ENCODE results near the gene KCND3. TPM values are rescaled to one million over a fixed set of nuclear protein-coding genes. Genes with fewer than 3 reads are reported as not detected.

The KCND3 gene
- total RNA-seq, 1 donor from 2014 or later = 0.03 TPM

- DNase-seq (ENCODE audit: low read depth) = no peak
These were observed 137.9 kb downstream of the KCND3 start for GRCh38 chr1:111851552-111851951.

GRCh38 chr1:111850109-111850508 lies 139.4 kb downstream of the KCND3 start:
- DNase-seq (ENCODE audit: low read depth) = no peak

DNA sequence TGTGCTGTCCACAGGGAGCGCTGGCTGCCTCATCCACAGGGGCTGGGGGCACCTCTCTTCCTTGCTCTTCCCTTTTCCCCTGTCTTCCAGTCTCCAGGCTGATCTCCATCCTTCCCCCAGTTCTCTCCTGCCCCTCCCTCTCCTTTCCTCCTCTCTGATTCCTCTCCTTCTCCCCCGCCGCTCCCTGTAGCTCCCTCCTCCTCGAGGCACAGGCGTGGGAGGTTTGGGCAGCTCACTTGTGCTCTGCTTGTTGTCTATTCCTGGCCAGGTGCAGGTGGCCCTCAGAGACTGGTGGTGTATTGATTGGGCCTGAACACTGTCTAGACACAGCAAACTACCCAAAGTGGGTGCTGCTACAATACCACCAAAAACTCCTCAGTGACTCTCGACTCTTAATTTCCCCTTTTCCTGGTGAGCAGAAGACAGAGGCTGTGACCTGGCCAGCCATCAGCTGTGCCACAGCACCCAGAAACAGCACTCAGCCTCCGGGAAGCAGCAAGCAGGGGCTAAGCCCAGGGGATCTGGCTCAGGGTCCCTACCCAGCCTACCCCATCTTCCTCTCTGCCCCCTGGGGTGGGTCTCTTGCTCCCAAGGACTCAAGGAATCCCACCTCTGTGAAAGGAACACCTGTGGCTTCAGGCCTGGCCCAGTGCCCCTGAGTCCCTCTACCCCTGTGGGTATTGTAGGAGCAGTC lies 140.5 kb downstream of the KCND3 start:
- no peak for DNase-seq (ENCODE audit: low read depth)

DNA sequence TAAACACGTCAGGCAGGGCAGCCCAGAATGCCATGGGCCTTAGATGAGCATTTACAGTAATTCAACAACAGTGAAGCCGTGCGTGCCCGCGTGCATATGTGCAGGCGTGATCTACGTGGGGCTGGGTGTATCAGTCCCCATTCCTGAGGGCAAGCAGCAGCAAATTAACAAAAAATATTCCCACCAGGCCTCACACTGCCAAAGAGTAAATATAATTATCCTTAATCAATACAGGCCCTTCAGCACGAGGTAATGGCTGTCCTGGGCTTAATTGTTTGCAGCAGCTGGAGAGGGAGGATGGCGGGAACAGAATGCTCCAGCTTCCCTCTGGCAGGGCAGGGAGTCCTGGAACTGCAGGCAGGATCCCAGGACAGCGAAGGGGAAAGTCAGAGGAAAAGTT lies 142.0 kb downstream of the KCND3 start:
- no peak for DNase-seq (ENCODE audit: low read depth)

- no peak for DNase-seq (ENCODE audit: low read depth)
These were observed 142.6 kb downstream of the KCND3 start for GRCh38 chr1:111846842-111847241.

- DNase-seq (ENCODE audit: low read depth) = no peak
These were observed 146.3 kb downstream of the KCND3 start for GRCh38 chr1:111843177-111843576.

- no peak for DNase-seq (ENCODE audit: low read depth)
These were observed 147.1 kb downstream of the KCND3 start for GRCh38 chr1:111842411-111842810.

GRCh38 chr1:111841746-111842145 lies 147.7 kb downstream of the KCND3 start:
- no peak for DNase-seq (ENCODE audit: low read depth)

DNA sequence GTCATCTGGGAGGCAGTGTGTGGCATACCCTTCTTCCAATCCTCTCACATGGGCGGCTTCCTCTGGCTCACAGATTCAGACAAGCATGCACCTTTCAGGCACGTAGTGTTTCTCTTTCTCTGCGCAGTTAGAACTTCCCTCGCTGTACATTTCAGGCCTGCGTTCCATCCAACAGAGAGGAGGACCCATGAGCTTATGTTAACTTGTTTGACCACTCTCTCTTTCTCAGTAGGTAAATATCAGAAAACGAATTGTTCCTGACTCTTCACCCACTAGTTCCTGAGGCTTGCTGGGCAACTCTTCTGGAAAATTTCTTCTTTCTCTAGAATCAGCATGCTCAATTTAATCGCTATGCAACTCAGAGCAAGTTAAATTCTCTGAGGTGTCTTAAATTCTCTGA lies 148.3 kb downstream of the KCND3 start:
- DNase-seq (ENCODE audit: low read depth) = no peak

DNA sequence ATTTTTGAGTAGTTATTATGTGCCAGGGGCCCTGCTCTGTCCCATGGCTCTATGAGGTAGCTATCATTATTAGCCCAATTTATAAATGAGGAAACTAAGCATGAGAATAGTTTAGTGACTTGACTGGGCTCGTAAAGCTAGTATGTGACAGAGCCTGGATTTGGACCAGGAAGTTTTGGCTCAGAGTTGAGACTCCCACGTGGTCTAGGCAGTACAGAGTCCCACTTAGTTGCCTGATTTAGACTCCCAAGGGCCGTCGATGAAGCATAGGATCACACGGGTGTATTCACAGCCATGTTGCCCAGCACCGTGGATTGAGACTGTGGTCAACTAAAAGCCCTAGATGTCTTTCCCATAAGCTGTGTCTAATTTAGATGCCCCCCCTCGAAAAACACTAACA lies 152.1 kb downstream of the KCND3 start:
- DNase-seq (ENCODE audit: low read depth) = no peak

DNA sequence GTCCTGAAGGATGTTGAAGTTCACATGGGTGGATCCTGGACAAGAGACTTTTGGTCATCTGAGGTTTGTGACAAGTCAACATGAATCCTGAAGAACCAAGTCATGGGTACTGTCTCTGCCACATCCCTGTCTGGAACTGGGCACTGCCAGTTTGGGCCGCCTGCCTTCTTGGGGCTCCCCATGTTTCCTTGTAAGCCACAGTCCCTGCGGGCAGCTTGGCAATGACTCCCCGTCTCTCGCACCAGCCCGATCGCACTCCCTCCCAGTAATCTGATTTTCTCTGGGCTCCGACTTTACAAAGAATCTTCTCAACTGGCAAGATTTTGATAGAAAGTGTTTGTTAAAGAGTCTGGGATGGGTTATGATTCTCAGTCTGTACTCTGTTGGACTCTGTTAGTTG lies 153.4 kb downstream of the KCND3 start:
- no peak for DNase-seq (ENCODE audit: low read depth)

GRCh38 chr1:111835514-111835913 lies 154.0 kb downstream of the KCND3 start:
- no peak for DNase-seq (ENCODE audit: low read depth)

- DNase-seq (ENCODE audit: low read depth) = no peak
These were observed 154.5 kb downstream of the KCND3 start for GRCh38 chr1:111834956-111835355.

GRCh38 chr1:111833334-111833733 lies 156.1 kb downstream of the KCND3 start:
- DNase-seq (ENCODE audit: low read depth) = peak; percentile 30

DNA sequence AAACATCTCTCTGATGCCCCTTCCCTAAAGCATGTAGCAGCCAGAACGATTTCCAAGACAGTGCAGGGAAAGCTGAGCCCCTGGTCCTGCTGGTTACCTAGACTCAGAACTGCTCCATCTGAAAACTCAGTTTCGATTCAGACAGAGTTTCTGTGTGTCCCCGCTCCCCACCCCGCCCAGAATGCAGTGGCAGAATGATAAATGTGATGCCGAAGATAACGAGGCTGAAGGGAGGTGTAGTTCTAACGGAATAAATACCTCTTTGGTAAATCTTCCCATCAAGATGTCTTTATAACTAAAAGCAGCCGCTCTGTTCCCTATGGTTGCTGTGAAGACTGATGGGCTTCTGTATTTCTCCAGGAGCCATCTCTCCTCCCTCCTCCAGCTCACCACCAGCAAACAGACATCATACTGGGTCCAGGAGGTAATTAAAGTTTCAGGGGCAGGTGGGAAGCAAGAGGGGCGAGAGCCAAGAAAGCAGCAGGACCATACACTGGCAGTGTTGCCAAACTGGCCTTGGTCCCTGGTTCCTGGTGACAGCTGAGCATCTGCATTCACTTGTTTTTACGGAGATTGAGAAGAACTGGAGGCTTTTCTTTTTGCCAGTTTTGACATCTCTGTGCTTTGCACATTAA lies 156.8 kb downstream of the KCND3 start:
- no peak for DNase-seq (ENCODE audit: low read depth)

DNA sequence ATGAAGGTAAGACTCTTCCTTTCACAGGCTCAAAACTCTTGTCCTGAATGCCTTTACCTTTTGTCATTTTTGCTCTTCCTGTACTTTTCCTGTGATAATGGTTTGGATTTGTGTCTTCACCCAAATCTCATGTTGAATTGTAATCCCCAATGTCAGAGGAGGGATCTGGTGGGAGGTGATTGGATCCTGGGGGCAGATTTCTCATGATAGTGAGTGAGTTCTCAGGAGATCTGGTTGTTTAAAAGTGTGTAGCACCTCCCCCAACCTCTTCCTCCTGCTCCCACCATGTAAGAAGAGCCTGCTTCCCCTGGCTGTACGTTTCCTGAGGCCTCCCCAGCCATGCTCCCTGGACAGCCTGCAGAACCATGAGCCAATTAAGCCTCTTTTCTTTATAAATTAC lies 158.3 kb downstream of the KCND3 start:
- no peak for DNase-seq (ENCODE audit: low read depth)

GRCh38 chr1:111827946-111828345 lies 161.5 kb downstream of the KCND3 start:
- no peak for DNase-seq (ENCODE audit: low read depth)

- DNase-seq (ENCODE audit: low read depth) = no peak
These were observed 163.2 kb downstream of the KCND3 start for GRCh38 chr1:111826278-111826677.

DNA sequence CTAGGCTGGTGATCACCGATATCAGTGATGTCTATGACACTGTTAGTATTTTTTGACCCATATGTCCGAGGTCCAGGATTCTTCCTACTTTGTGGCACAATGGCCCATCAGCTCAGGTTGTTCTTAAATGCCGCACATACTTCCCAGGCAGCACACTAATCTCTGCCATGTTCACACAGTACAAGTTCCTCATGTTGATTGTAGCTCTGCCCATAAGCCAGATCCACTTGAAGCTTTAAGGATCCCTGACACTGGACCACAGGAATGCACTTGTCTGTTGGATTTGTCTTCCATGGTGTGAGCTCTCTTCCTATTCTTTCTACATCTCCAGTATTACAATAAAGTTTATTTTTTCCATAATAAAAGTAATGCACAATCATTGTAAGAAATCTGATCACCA lies 164.3 kb downstream of the KCND3 start:
- DNase-seq (ENCODE audit: low read depth) = no peak

DNA sequence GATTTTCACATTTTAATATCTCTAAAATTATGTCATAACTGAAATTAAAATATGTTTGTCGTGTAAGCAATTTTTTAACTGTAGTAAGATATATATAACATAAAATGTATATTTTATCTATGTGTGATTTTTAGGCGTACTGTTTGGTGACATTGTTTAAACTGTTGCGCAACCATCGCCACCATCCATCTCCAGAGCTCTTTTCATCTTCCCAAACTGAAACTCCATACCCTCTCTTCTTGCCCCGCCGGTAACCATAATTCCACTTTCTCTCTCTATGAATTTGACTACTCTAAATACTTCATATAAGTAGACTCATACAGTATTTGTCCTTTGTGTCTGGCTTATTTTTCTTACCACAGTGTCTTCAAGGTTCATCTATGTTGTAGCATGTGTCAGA lies 167.3 kb downstream of the KCND3 start:
- no peak for DNase-seq (ENCODE audit: low read depth)

DNA sequence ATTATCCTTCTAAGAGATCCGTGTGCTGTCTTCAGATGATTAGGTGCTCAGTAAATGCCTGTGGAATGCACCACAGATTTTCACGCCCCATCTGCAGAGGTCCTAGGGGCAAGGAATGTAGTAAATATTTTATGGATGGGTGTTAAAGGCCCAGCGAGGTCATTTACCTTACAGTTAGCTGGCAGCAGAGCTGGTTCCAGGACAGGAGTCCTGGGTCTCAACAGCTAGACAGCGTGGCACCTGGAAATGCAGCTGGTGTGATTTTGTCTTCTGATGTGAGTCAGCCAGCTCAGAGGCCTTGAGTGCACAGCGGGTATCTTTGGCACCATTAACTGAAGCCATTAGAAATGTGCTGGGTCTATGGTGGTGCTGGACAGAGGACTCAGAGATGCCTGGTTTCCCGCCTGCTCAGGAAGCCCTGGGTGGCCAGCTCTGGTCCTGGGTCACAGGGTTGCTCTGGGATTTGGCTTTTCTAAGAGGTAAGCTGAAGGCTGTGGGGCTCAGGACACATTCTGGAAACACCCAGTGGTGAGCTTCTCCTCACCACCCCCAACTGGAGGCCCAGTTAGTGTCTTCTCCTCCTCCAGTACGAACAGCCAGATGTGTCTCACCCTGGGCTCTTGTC lies 168.2 kb downstream of the KCND3 start:
- no peak for DNase-seq (ENCODE audit: low read depth)

DNA sequence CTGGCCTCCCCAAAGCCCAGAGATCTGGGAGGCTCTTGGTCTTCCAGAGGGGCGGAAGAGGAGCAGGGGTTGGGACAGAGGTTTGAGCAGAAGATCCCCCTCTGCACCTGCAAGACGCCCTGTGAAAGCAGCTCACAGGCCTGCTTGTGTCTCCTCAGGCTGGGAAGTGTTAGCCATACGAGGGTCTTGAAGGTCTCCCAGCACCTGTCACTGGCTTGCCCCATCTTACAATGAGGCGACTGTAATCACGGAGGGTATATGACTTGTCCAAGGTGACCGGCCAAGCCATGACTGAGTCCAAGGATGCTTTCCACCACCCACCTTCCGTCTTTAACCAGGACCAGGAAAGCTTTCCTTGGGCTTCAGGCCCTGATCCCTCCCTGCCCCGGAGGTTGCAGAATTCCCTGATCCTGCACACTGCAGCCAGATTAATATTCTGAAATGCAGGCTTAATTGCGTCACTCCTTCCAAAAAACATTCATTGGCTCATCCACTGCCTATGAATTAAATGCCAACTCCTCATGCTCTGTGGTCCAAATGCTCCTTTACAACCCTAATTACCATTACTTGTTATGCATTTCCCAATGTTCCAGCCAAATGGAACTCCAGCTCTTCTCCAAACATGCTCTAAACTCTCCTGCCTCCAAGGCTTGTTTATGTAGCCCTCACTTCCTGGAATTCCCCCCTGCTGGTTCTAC lies 169.8 kb downstream of the KCND3 start:
- no peak for DNase-seq (ENCODE audit: low read depth)

Data from myocyte (in vitro differentiated cells).